ENCODE results near the gene KCNJ9. TPM values are rescaled to one million over a fixed set of nuclear protein-coding genes. Genes with fewer than 3 reads are reported as not detected.

The KCNJ9 gene
- total RNA-seq, 6 experiments from 2014 or later = not detected

GRCh38 chr1:160097911-160098851 is 16.8 kb downstream of the KCNJ9 start, which contains the start of gene IGSF8:
TSS of gene IGSF8 (minus strand) at chr1:160098619. CDS start at chr1:160098472, 147 bp downstream.
- Mint-ChIP-seq H3K9me3 (no peaks in the 10 kb centered on the region), H3K4me3 (peak within 1 kb of the TSS; percentile 84), H3K27me3 (ENCODE audit: insufficient read depth) (peaks cover 5% of the 10 kb centered on the region), H3K4me1 (ENCODE audit: low read depth) (peaks cover 44% of the 10 kb centered on the region), H3K27ac (peak within 1 kb of the TSS; percentile 33), H3K36me3 (ENCODE audit: low read depth) (no peaks in the 10 kb centered on the region)
- TF ChIP-seq CTCF (IDR thresholded peaks at IDR 0.05) = no peak
- DNase-seq = peak; percentile 48

GRCh38 chr1:160098852-160099561 is 17.7 kb downstream of the KCNJ9 start:
- DNase-seq = peak; percentile 84
- peak overlapping the region; percentile 84 for H3K4me3 Mint-ChIP-seq
- H3K4me1 Mint-ChIP-seq (ENCODE audit: low read depth) = peaks cover 44% of the 10 kb centered on the region
- peaks cover 5% of the 10 kb centered on the region for H3K27me3 Mint-ChIP-seq (ENCODE audit: insufficient read depth)
- TF ChIP-seq CTCF (IDR thresholded peaks at IDR 0.05) = no peak
- no peaks in the 10 kb centered on the region for H3K36me3 Mint-ChIP-seq (ENCODE audit: low read depth)
- H3K27ac Mint-ChIP-seq = 0 out of 2 replicates have a peak overlapping the region, but pooled peaks have one; percentile 6
- no peaks in the 10 kb centered on the region for H3K9me3 Mint-ChIP-seq

- H3K27me3 Mint-ChIP-seq (ENCODE audit: insufficient read depth) = peaks cover 5% of the 10 kb centered on the region
- H3K27ac Mint-ChIP-seq = 0 out of 2 replicates have a peak overlapping the region, but pooled peaks have one; percentile 6
- peaks cover 49% of the 10 kb centered on the region for H3K4me1 Mint-ChIP-seq (ENCODE audit: low read depth)
- no peak for TF ChIP-seq CTCF (IDR thresholded peaks at IDR 0.05)
- H3K4me3 Mint-ChIP-seq = peak overlapping the region; percentile 84; the same call in 1 of the 2 replicates
- H3K36me3 Mint-ChIP-seq (ENCODE audit: low read depth) = no peaks in the 10 kb centered on the region
- H3K9me3 Mint-ChIP-seq = no peaks in the 10 kb centered on the region
- no peak for DNase-seq
These were observed 18.5 kb downstream of the KCNJ9 start for GRCh38 chr1:160099716-160100375.

GRCh38 chr1:160101037-160101716 is 19.8 kb downstream of the KCNJ9 start:
- TF ChIP-seq CTCF (IDR thresholded peaks at IDR 0.05) = peak; percentile 96
- Mint-ChIP-seq H3K9me3 (no peaks in the 10 kb centered on the region), H3K4me3 (peak overlapping the region; percentile 73), H3K27me3 (ENCODE audit: insufficient read depth) (peaks cover 5% of the 10 kb centered on the region), H3K27ac (peak overlapping the region; percentile 88), H3K36me3 (ENCODE audit: low read depth) (no peaks in the 10 kb centered on the region), H3K4me1 (ENCODE audit: low read depth) (peaks cover 49% of the 10 kb centered on the region)
- DNase-seq = peak; percentile 63
